ENCODE data around the gene UNC45B.
"Not testable (repeated sequence)": the region's sequence is repeated elsewhere in the genome, so short reads cannot be mapped to it uniquely, and the experiment has no call there.

The UNC45B gene

GRCh38 chr17:35191001-35191695 is 43.5 kb downstream of the UNC45B start:
- Histone ChIP-seq H2AFZ (ENCODE audit: low read depth, low read length, severe bottlenecking) (no peak overlapping the region), H3K4me3 (ENCODE audit: insufficient read depth, low read length, poor library complexity, severe bottlenecking) (no peak overlapping the region), H3K27ac (ENCODE audit: low read depth, low read length) (no peak overlapping the region), H3K9ac (ENCODE audit: low read length) (no peak overlapping the region), H3K9me3 (ENCODE audit: insufficient read depth, low read length) (no peaks in the 10 kb centered on the region), H3K36me3 (ENCODE audit: low read length) (no peaks in the 10 kb centered on the region), H4K20me1 (ENCODE audit: low read depth, low read length) (no peaks in the 10 kb centered on the region), H3K4me2 (ENCODE audit: low read depth, low read length, poor library complexity, severe bottlenecking) (no peak overlapping the region), H3K9me2 (replicated peaks; ENCODE audit: insufficient read depth, low read length) (no peaks in the 10 kb centered on the region), H3F3A (ENCODE audit: insufficient read depth) (no peaks in the 10 kb centered on the region), H3K79me2 (ENCODE audit: insufficient read depth, low read length) (no peaks in the 10 kb centered on the region), H3K27me3 (ENCODE audit: low read length) (no peaks in the 10 kb centered on the region)
- no peak for TF ChIP-seq EZH2phosphoT487 (conservative IDR thresholded peaks at IDR 0.05; ENCODE audit: low read length)
- TF ChIP-seq, protein P1, sequence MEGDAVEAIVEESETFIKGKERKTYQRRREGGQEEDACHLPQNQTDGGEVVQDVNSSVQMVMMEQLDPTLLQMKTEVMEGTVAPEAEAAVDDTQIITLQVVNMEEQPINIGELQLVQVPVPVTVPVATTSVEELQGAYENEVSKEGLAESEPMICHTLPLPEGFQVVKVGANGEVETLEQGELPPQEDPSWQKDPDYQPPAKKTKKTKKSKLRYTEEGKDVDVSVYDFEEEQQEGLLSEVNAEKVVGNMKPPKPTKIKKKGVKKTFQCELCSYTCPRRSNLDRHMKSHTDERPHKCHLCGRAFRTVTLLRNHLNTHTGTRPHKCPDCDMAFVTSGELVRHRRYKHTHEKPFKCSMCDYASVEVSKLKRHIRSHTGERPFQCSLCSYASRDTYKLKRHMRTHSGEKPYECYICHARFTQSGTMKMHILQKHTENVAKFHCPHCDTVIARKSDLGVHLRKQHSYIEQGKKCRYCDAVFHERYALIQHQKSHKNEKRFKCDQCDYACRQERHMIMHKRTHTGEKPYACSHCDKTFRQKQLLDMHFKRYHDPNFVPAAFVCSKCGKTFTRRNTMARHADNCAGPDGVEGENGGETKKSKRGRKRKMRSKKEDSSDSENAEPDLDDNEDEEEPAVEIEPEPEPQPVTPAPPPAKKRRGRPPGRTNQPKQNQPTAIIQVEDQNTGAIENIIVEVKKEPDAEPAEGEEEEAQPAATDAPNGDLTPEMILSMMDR (IDR thresholded peaks at IDR 0.05; ENCODE audit: insufficient read depth, low read length, poor library complexity, severe bottlenecking) = no peak

GRCh38 chr17:35192708-35193107 is 45.1 kb downstream of the UNC45B start:
- H3K36me3 ChIP-seq (ENCODE audit: low read length) = no peaks in the 10 kb centered on the region
- H3K27me3 ChIP-seq (ENCODE audit: low read length) = no peaks in the 10 kb centered on the region
- no peak for TF ChIP-seq EZH2phosphoT487 (conservative IDR thresholded peaks at IDR 0.05; ENCODE audit: low read length)
- TF ChIP-seq, protein P1 (IDR thresholded peaks at IDR 0.05; ENCODE audit: insufficient read depth, low read length, poor library complexity, severe bottlenecking) = no peak
- no peak overlapping the region for H3K27ac ChIP-seq (ENCODE audit: low read depth, low read length)
- H3K4me2 ChIP-seq (ENCODE audit: low read depth, low read length, poor library complexity, severe bottlenecking) = no peak overlapping the region
- H3K4me3 ChIP-seq (ENCODE audit: insufficient read depth, low read length, poor library complexity, severe bottlenecking) = no peak overlapping the region
- no peaks in the 10 kb centered on the region for H4K20me1 ChIP-seq (ENCODE audit: low read depth, low read length)
- no peaks in the 10 kb centered on the region for H3K9me3 ChIP-seq (ENCODE audit: insufficient read depth, low read length)
- H3K9ac ChIP-seq (ENCODE audit: low read length) = no peak overlapping the region
- no peaks in the 10 kb centered on the region for H3F3A ChIP-seq (ENCODE audit: insufficient read depth)
- H3K79me2 ChIP-seq (ENCODE audit: insufficient read depth, low read length) = no peaks in the 10 kb centered on the region
- H2AFZ ChIP-seq (ENCODE audit: low read depth, low read length, severe bottlenecking) = no peak overlapping the region
- H3K9me2 ChIP-seq (replicated peaks; ENCODE audit: insufficient read depth, low read length) = no peaks in the 10 kb centered on the region

GRCh38 chr17:35194001-35194400 is 46.4 kb downstream of the UNC45B start, which contains the start of gene SLC35G3:
Gene SLC35G3 (minus strand): TSS chr17:35194393. CDS start chr17:35194307, 86 bp downstream.
- H3K27ac ChIP-seq (ENCODE audit: low read depth, low read length); H3K9me2 ChIP-seq (replicated peaks; ENCODE audit: insufficient read depth, low read length); H4K20me1 ChIP-seq (ENCODE audit: low read depth, low read length); H3K27me3 ChIP-seq (ENCODE audit: low read length); H3F3A ChIP-seq (ENCODE audit: insufficient read depth); H3K9me3 ChIP-seq (ENCODE audit: insufficient read depth, low read length); H3K36me3 ChIP-seq (ENCODE audit: low read length); H3K4me2 ChIP-seq (ENCODE audit: low read depth, low read length, poor library complexity, severe bottlenecking); H3K4me3 ChIP-seq (ENCODE audit: insufficient read depth, low read length, poor library complexity, severe bottlenecking); H2AFZ ChIP-seq (ENCODE audit: low read depth, low read length, severe bottlenecking); H3K9ac ChIP-seq (ENCODE audit: low read length); H3K79me2 ChIP-seq (ENCODE audit: insufficient read depth, low read length): not testable (repeated sequence)

DNA sequence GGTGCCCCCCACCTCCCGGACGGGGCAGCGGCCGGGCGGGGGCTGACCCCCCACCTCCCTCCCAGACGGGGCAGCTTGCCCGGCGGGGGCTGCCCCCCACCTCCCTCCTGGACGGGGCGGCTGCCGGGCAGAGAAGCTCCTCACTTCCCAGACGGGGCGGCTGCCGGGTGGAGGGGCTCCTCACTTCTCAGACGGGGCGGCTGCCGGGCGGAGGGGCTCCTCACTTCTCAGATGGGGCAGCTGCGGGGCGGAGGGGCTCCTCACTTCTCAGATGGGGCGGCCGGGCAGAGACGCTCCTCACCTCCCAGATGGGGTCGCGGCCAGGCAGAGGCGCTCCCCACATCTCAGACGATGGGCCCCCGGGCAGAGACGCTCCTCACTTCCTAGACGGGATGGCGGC is 47.4 kb downstream of the UNC45B start:
- H3F3A ChIP-seq (ENCODE audit: insufficient read depth); H3K9ac ChIP-seq (ENCODE audit: low read length); H3K79me2 ChIP-seq (ENCODE audit: insufficient read depth, low read length); H3K36me3 ChIP-seq (ENCODE audit: low read length); H3K9me3 ChIP-seq (ENCODE audit: insufficient read depth, low read length); H3K27ac ChIP-seq (ENCODE audit: low read depth, low read length); H3K4me2 ChIP-seq (ENCODE audit: low read depth, low read length, poor library complexity, severe bottlenecking); H2AFZ ChIP-seq (ENCODE audit: low read depth, low read length, severe bottlenecking); H4K20me1 ChIP-seq (ENCODE audit: low read depth, low read length); H3K9me2 ChIP-seq (replicated peaks; ENCODE audit: insufficient read depth, low read length); H3K4me3 ChIP-seq (ENCODE audit: insufficient read depth, low read length, poor library complexity, severe bottlenecking); H3K27me3 ChIP-seq (ENCODE audit: low read length): not testable (repeated sequence)

- not testable (repeated sequence) for H3K27me3 ChIP-seq (ENCODE audit: low read length); H3K4me2 ChIP-seq (ENCODE audit: low read depth, low read length, poor library complexity, severe bottlenecking); H3K27ac ChIP-seq (ENCODE audit: low read depth, low read length)
Measured at GRCh38 chr17:35202582-35202981, 55.0 kb downstream of the UNC45B start.

More at GRCh38 chr17:35202582-35202981, 55.0 kb downstream of the UNC45B start:
- H2AFZ ChIP-seq (ENCODE audit: low read depth, low read length, severe bottlenecking); H3K36me3 ChIP-seq (ENCODE audit: low read length); H3F3A ChIP-seq (ENCODE audit: insufficient read depth); H3K9me3 ChIP-seq (ENCODE audit: insufficient read depth, low read length); H4K20me1 ChIP-seq (ENCODE audit: low read depth, low read length); H3K4me3 ChIP-seq (ENCODE audit: insufficient read depth, low read length, poor library complexity, severe bottlenecking); H3K9me2 ChIP-seq (replicated peaks; ENCODE audit: insufficient read depth, low read length); H3K79me2 ChIP-seq (ENCODE audit: insufficient read depth, low read length); H3K9ac ChIP-seq (ENCODE audit: low read length): not testable (repeated sequence)
